GM12874 (cell line): Measurements from ENCODE around the gene TRHDE.
A peak's percentile ranks its signal among the peaks of the same experiment; 100 is the strongest.

Source experiments
- TF ChIP-seq, protein P1 (sequence below): IDR thresholded peaks from 2 replicates; pipeline ENCODE4 v1.5.1; 2011; ENCODE audit warnings: low read depth, mild to moderate bottlenecking, control low read depth, low read length, moderate library complexity; ENCODE audit not compliant: insufficient read depth

The TRHDE gene

DNA sequence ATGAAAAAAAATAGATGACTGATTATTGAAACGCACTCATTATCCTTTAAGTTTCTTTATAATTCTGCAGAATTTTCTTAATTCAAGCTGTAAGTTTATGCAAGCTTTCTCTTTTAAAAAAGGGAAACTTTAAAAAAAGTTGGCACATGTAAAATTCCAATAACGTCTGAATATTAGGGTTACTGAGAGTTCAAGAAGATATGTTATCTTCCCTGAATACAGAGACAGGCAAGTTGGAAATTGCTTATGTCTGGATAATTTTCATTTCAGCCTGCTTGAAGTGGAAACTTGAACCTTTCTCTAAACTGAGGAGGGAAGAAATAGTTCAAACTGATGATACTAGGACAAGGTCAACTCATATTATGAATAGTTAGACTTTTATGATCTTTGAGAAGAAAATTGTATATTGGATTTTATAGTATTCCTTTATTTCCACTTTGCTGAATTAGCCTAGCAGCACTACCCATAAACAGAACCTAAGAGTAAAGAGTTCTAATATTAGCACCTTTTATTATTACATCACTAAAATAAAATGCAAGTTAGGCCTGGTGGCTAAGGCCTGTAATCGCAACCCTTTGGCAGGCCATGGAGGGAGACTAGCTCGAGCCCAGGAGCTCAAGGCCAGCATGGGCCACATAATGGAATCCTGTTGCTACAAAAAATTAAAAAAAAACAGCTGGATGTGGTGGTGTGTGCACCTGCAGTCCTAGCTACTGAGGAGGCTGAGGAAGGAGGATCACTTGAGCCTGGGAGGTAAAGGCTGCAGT is 288.0 kb downstream of the TRHDE start:
- TF ChIP-seq, protein P1, sequence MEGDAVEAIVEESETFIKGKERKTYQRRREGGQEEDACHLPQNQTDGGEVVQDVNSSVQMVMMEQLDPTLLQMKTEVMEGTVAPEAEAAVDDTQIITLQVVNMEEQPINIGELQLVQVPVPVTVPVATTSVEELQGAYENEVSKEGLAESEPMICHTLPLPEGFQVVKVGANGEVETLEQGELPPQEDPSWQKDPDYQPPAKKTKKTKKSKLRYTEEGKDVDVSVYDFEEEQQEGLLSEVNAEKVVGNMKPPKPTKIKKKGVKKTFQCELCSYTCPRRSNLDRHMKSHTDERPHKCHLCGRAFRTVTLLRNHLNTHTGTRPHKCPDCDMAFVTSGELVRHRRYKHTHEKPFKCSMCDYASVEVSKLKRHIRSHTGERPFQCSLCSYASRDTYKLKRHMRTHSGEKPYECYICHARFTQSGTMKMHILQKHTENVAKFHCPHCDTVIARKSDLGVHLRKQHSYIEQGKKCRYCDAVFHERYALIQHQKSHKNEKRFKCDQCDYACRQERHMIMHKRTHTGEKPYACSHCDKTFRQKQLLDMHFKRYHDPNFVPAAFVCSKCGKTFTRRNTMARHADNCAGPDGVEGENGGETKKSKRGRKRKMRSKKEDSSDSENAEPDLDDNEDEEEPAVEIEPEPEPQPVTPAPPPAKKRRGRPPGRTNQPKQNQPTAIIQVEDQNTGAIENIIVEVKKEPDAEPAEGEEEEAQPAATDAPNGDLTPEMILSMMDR: no peak

DNA sequence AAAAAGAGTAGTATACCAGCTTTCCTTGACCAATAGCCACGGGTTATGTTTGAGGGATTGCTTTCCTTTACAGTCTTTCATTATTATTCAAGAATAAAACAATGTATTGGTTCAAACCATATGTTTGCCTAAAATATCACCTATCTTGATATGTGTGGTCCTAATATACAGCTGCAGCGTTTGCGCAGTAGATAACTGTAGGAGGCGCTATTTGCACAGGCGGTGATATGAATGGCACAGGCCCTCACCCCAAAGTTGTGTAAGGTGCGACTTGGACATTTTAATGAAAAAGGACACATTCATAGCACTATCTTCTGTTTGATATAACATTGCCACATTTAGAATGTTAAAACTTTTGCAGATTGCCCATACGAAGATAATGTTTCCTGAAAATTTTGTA is 298.4 kb downstream of the TRHDE start:
- TF ChIP-seq, protein P1: peak; percentile 34; the same call in 1 of the 2 replicates

DNA sequence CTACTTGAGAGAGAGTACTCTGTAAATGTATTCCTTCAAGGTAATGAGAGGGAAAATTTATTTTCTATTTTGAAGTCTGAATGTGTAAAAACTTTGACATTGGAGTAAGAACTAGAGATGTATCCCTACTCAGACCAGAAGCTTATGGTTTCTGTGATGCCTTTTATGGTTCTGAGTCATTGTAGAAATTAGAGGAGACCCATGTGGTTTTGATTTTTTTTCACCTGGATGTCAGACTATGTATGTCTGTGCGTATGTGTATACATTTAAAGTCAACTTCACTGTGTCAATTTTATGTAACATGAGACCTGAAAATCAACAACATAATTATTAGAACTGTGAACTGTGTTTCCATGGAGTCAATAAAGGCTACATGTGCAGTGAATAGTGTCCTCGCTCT is 302.0 kb downstream of the TRHDE start:
- TF ChIP-seq, protein P1: no peak

DNA sequence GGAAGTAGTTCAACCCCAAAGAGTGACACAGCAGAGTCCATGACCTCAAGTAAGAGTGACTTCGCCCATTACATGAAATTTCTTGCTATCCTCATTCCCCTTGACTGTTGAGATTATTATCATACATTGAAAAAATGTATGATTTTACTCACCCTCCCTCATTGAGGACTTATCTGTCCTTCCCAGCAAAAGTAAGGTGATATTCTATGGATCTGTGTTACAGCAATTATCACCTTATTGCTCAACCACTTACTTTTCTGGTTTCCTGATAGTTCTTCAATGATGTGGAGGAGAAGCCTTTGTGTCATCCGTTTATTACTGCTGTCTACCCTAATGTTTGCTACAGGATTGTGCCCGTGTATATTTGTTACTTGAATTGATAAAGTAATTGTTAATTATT is 306.2 kb downstream of the TRHDE start:
- TF ChIP-seq, protein P1: no peak

DNA sequence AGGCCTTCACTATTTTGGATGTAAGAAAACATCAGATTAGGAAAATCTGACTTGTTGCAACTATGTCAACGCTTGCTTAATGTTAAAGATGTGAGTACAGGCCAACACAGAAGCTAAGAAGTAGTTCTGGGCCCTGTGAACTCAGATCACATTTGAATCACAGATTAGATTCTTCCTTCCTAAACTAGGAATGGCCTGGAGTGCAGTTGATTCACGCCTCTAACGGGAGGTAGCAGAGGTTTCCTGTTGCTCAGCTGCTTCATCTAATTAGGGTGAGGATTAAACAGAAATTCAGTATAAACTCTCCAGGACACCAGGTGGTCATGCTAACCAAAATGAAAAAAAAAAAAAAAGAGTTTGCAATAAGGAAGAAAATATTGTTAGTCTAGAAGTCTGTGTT is 314.3 kb downstream of the TRHDE start:
- TF ChIP-seq, protein P1: no peak

DNA sequence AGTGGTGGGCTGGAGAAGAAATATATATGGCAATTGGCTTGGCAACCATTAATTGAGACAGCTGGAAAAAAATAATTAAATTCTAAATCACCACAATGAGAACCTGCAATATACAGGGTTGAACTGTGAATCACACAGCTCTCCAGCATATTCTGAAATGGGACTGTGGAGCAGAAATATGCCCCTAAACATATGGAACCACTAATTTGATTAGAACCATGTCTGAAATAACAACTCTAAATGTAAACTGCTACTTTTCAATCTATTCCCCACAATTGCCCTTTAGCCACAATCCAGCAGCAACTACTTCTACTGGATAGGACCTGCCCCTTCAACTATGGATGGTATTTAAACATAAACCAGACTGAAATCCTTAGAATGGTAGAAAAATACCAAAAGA is 330.4 kb downstream of the TRHDE start:
- TF ChIP-seq, protein P1: no peak

DNA sequence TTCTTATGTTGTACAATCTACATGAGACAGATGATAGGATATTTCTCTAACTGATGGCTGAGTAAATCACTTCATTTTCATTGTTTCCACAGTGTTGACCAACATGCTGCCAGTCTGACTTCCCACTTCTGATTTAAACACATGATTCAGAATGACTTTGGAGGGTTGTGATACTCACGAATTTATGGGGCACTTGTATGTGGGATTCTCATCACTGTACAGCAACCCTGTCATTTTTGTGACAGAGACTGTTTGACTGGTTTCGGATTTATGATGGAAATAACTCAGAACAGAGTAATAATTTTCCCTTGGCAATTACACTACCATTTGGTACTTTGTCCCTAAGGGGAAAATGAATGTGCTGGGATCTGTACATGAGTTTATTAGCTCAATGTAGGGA is 333.8 kb downstream of the TRHDE start:
- TF ChIP-seq, protein P1: no peak
